Measurements from ENCODE around the gene COL19A1.

COL19A1 gene

GRCh38 chr6:70130865-70131264, 264.5 kb downstream of the COL19A1 start:
- Histone ChIP-seq H3K27ac (ENCODE audit: low read depth, low read length) (no peak overlapping the region), H3K9ac (ENCODE audit: low read length in 5 of 5) (no peak overlapping the region), H3K36me3 (ENCODE audit: control insufficient read depth in 5 of 5, insufficient read depth in 5 of 5, low read length in 5 of 5) (no peaks in the 10 kb centered on the region)

GRCh38 chr6:70131528-70131927, 265.2 kb downstream of the COL19A1 start:
- Histone ChIP-seq H3K4me3 (ENCODE audit: low read depth in 1 of 5, low read length in 5 of 5) (no peak overlapping the region), H3K4me1 (ENCODE audit: control insufficient read depth in 5 of 5, insufficient read depth in 5 of 5, low read length in 5 of 5) (no peaks in the 10 kb centered on the region), H3K9me3 (ENCODE audit: control insufficient read depth in 5 of 5, low read length in 5 of 5) (no peaks in the 10 kb centered on the region), H3K36me3 (ENCODE audit: control insufficient read depth in 5 of 5, insufficient read depth in 5 of 5, low read length in 5 of 5) (no peaks in the 10 kb centered on the region), H3K9ac (ENCODE audit: low read length in 5 of 5) (no peak overlapping the region), H3K27me3 (ENCODE audit: control insufficient read depth in 5 of 5, insufficient read depth in 4 of 5, low read length in 5 of 5) (no peaks in the 10 kb centered on the region), H3K27ac (ENCODE audit: low read depth, low read length) (no peak overlapping the region)

More at GRCh38 chr6:70130865-70131264, 264.5 kb downstream of the COL19A1 start:
- Histone ChIP-seq H3K4me3 (ENCODE audit: low read depth in 1 of 5, low read length in 5 of 5) (no peak overlapping the region), H3K4me1 (ENCODE audit: control insufficient read depth in 5 of 5, insufficient read depth in 5 of 5, low read length in 5 of 5) (no peaks in the 10 kb centered on the region), H3K9me3 (ENCODE audit: control insufficient read depth in 5 of 5, low read length in 5 of 5) (no peaks in the 10 kb centered on the region), H3K27me3 (ENCODE audit: control insufficient read depth in 5 of 5, insufficient read depth in 4 of 5, low read length in 5 of 5) (no peaks in the 10 kb centered on the region)

GRCh38 chr6:70133246-70133645, 266.9 kb downstream of the COL19A1 start:
- no peak overlapping the region for H3K4me3 ChIP-seq (ENCODE audit: low read depth in 1 of 5, low read length in 5 of 5)
- H3K9me3 ChIP-seq (ENCODE audit: control insufficient read depth in 5 of 5, low read length in 5 of 5) = no peaks in the 10 kb centered on the region
- H3K27me3 ChIP-seq (ENCODE audit: control insufficient read depth in 5 of 5, insufficient read depth in 4 of 5, low read length in 5 of 5) = no peaks in the 10 kb centered on the region
- no peak overlapping the region for H3K27ac ChIP-seq (ENCODE audit: low read depth, low read length)
- no peaks in the 10 kb centered on the region for H3K36me3 ChIP-seq (ENCODE audit: control insufficient read depth in 5 of 5, insufficient read depth in 5 of 5, low read length in 5 of 5)
- H3K9ac ChIP-seq (ENCODE audit: low read length in 5 of 5) = no peak overlapping the region
- H3K4me1 ChIP-seq (ENCODE audit: control insufficient read depth in 5 of 5, insufficient read depth in 5 of 5, low read length in 5 of 5) = no peaks in the 10 kb centered on the region

GRCh38 chr6:70134542-70134941, 268.2 kb downstream of the COL19A1 start:
- H3K9ac ChIP-seq (ENCODE audit: low read length in 5 of 5) = no peak overlapping the region
- H3K27ac ChIP-seq (ENCODE audit: low read depth, low read length) = no peak overlapping the region

GRCh38 chr6:70135219-70136160, 269.1 kb downstream of the COL19A1 start:
- H3K9me3 ChIP-seq (ENCODE audit: control insufficient read depth in 5 of 5, low read length in 5 of 5) = no peaks in the 10 kb centered on the region
- no peaks in the 10 kb centered on the region for H3K4me1 ChIP-seq (ENCODE audit: control insufficient read depth in 5 of 5, insufficient read depth in 5 of 5, low read length in 5 of 5)
- H3K9ac ChIP-seq (ENCODE audit: low read length in 5 of 5) = no peak overlapping the region

More at GRCh38 chr6:70134542-70134941, 268.2 kb downstream of the COL19A1 start:
- H3K36me3 ChIP-seq (ENCODE audit: control insufficient read depth in 5 of 5, insufficient read depth in 5 of 5, low read length in 5 of 5) = no peaks in the 10 kb centered on the region
- no peak overlapping the region for H3K4me3 ChIP-seq (ENCODE audit: low read depth in 1 of 5, low read length in 5 of 5)
- no peaks in the 10 kb centered on the region for H3K4me1 ChIP-seq (ENCODE audit: control insufficient read depth in 5 of 5, insufficient read depth in 5 of 5, low read length in 5 of 5)
- H3K27me3 ChIP-seq (ENCODE audit: control insufficient read depth in 5 of 5, insufficient read depth in 4 of 5, low read length in 5 of 5) = no peaks in the 10 kb centered on the region
- H3K9me3 ChIP-seq (ENCODE audit: control insufficient read depth in 5 of 5, low read length in 5 of 5) = no peaks in the 10 kb centered on the region

GRCh38 chr6:70136996-70137395, 270.6 kb downstream of the COL19A1 start:
- no peaks in the 10 kb centered on the region for H3K36me3 ChIP-seq (ENCODE audit: control insufficient read depth in 5 of 5, insufficient read depth in 5 of 5, low read length in 5 of 5)
- H3K9me3 ChIP-seq (ENCODE audit: control insufficient read depth in 5 of 5, low read length in 5 of 5) = no peaks in the 10 kb centered on the region
- no peaks in the 10 kb centered on the region for H3K4me1 ChIP-seq (ENCODE audit: control insufficient read depth in 5 of 5, insufficient read depth in 5 of 5, low read length in 5 of 5)
- no peak overlapping the region for H3K4me3 ChIP-seq (ENCODE audit: low read depth in 1 of 5, low read length in 5 of 5)
- no peaks in the 10 kb centered on the region for H3K27me3 ChIP-seq (ENCODE audit: control insufficient read depth in 5 of 5, insufficient read depth in 4 of 5, low read length in 5 of 5)
- H3K9ac ChIP-seq (ENCODE audit: low read length in 5 of 5) = no peak overlapping the region
- H3K27ac ChIP-seq (ENCODE audit: low read depth, low read length) = no peak overlapping the region

More at GRCh38 chr6:70135219-70136160, 269.1 kb downstream of the COL19A1 start:
- H3K36me3 ChIP-seq (ENCODE audit: control insufficient read depth in 5 of 5, insufficient read depth in 5 of 5, low read length in 5 of 5) = no peaks in the 10 kb centered on the region
- no peak overlapping the region for H3K4me3 ChIP-seq (ENCODE audit: low read depth in 1 of 5, low read length in 5 of 5)
- H3K27ac ChIP-seq (ENCODE audit: low read depth, low read length) = no peak overlapping the region
- no peaks in the 10 kb centered on the region for H3K27me3 ChIP-seq (ENCODE audit: control insufficient read depth in 5 of 5, insufficient read depth in 4 of 5, low read length in 5 of 5)

- Histone ChIP-seq H3K4me1 (ENCODE audit: control insufficient read depth in 5 of 5, insufficient read depth in 5 of 5, low read length in 5 of 5) (no peaks in the 10 kb centered on the region), H3K4me3 (ENCODE audit: low read depth in 1 of 5, low read length in 5 of 5) (no peak overlapping the region), H3K9me3 (ENCODE audit: control insufficient read depth in 5 of 5, low read length in 5 of 5) (no peaks in the 10 kb centered on the region), H3K27me3 (ENCODE audit: control insufficient read depth in 5 of 5, insufficient read depth in 4 of 5, low read length in 5 of 5) (no peaks in the 10 kb centered on the region), H3K27ac (ENCODE audit: low read depth, low read length) (no peak overlapping the region), H3K36me3 (ENCODE audit: control insufficient read depth in 5 of 5, insufficient read depth in 5 of 5, low read length in 5 of 5) (no peaks in the 10 kb centered on the region), H3K9ac (ENCODE audit: low read length in 5 of 5) (no peak overlapping the region)
These were observed 274.1 kb downstream of the COL19A1 start for GRCh38 chr6:70140496-70140895.

- Histone ChIP-seq H3K4me3 (ENCODE audit: low read depth in 1 of 5, low read length in 5 of 5) (no peak overlapping the region), H3K27ac (ENCODE audit: low read depth, low read length) (no peak overlapping the region), H3K9me3 (ENCODE audit: control insufficient read depth in 5 of 5, low read length in 5 of 5) (no peaks in the 10 kb centered on the region), H3K4me1 (ENCODE audit: control insufficient read depth in 5 of 5, insufficient read depth in 5 of 5, low read length in 5 of 5) (no peaks in the 10 kb centered on the region), H3K36me3 (ENCODE audit: control insufficient read depth in 5 of 5, insufficient read depth in 5 of 5, low read length in 5 of 5) (no peaks in the 10 kb centered on the region), H3K27me3 (ENCODE audit: control insufficient read depth in 5 of 5, insufficient read depth in 4 of 5, low read length in 5 of 5) (no peaks in the 10 kb centered on the region), H3K9ac (ENCODE audit: low read length in 5 of 5) (no peak overlapping the region)
These were observed 275.7 kb downstream of the COL19A1 start for GRCh38 chr6:70142034-70142433.

- Histone ChIP-seq H3K27me3 (ENCODE audit: control insufficient read depth in 5 of 5, insufficient read depth in 4 of 5, low read length in 5 of 5) (no peaks in the 10 kb centered on the region), H3K4me3 (ENCODE audit: low read depth in 1 of 5, low read length in 5 of 5) (no peak overlapping the region), H3K36me3 (ENCODE audit: control insufficient read depth in 5 of 5, insufficient read depth in 5 of 5, low read length in 5 of 5) (no peaks in the 10 kb centered on the region), H3K4me1 (ENCODE audit: control insufficient read depth in 5 of 5, insufficient read depth in 5 of 5, low read length in 5 of 5) (no peaks in the 10 kb centered on the region), H3K9ac (ENCODE audit: low read length in 5 of 5) (no peak overlapping the region), H3K27ac (ENCODE audit: low read depth, low read length) (no peak overlapping the region), H3K9me3 (ENCODE audit: control insufficient read depth in 5 of 5, low read length in 5 of 5) (no peaks in the 10 kb centered on the region)
These were observed 278.8 kb downstream of the COL19A1 start for GRCh38 chr6:70145178-70145577.

GRCh38 chr6:70149209-70149788, 282.9 kb downstream of the COL19A1 start:
- Histone ChIP-seq H3K4me3 (ENCODE audit: low read depth in 1 of 5, low read length in 5 of 5) (no peak overlapping the region), H3K9me3 (ENCODE audit: control insufficient read depth in 5 of 5, low read length in 5 of 5) (no peaks in the 10 kb centered on the region), H3K9ac (ENCODE audit: low read length in 5 of 5) (no peak overlapping the region), H3K4me1 (ENCODE audit: control insufficient read depth in 5 of 5, insufficient read depth in 5 of 5, low read length in 5 of 5) (no peaks in the 10 kb centered on the region), H3K36me3 (ENCODE audit: control insufficient read depth in 5 of 5, insufficient read depth in 5 of 5, low read length in 5 of 5) (no peaks in the 10 kb centered on the region), H3K27ac (ENCODE audit: low read depth, low read length) (no peak overlapping the region), H3K27me3 (ENCODE audit: control insufficient read depth in 5 of 5, insufficient read depth in 4 of 5, low read length in 5 of 5) (no peaks in the 10 kb centered on the region)
